HG03439 (cell line): ENCODE data around the gene RHOV.
A peak's percentile ranks its signal among the peaks of the same experiment; 100 is the strongest.
"Not testable (repeated sequence)": the region's sequence is repeated elsewhere in the genome, so short reads cannot be mapped to it uniquely, and the experiment has no call there.

Experiments
- ATAC-seq: cut with Tn5 transposase; IDR thresholded peaks from one replicate; pipeline ENCODE4 v1.9.1; 2021; ENCODE audit warnings: mild to moderate bottlenecking, moderate library complexity; ENCODE audit not compliant: unreplicated experiment

Gene RHOV

GRCh38 chr15:40875991-40876730 lies 2.1 kb upstream of the RHOV start:
- no peak for ATAC-seq

DNA sequence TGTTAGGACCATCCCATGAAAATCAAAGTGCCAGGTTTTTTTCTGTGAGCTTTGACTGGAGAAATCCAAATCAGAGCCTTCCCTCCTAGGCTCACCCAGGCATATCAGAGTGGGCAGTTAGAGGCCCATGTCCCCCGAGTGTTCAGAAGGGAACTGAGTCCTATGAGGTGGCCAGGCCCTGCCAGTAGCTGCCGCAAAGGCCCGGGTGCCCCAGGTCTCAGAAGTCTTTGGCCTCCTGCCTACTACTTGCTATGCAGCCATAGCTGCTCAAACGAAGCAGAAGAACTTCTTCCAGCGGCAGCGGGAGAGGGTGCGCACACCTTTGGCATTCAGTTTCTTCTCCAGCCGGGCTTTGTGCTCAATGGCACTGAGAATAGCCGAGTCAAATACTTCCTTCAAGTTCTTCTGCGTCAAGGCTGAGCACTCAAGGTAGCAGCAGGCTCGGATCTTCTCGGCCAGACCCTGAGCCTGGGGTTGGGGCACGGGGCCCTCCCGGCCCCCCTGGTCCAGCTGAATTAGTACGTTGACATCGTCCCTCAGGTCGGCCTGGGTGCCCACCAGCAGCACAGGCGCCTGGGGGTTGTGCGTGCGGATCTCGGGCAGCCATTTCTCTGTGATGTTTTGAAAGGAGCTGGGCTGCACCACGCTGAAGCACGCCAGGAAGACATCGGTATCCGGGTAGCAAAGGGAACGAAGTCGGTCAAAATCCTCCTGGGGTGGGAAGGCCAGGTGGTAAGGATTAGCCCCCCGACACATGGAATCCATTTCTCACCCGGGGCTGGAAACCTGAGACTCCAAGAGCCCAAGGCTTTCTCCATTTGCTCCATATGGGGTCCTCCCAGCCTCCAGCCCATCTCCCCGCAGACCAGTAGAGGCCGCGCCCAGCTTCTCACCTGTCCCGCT lies 992 bp downstream of the RHOV start:
- ATAC-seq = no peak

DNA sequence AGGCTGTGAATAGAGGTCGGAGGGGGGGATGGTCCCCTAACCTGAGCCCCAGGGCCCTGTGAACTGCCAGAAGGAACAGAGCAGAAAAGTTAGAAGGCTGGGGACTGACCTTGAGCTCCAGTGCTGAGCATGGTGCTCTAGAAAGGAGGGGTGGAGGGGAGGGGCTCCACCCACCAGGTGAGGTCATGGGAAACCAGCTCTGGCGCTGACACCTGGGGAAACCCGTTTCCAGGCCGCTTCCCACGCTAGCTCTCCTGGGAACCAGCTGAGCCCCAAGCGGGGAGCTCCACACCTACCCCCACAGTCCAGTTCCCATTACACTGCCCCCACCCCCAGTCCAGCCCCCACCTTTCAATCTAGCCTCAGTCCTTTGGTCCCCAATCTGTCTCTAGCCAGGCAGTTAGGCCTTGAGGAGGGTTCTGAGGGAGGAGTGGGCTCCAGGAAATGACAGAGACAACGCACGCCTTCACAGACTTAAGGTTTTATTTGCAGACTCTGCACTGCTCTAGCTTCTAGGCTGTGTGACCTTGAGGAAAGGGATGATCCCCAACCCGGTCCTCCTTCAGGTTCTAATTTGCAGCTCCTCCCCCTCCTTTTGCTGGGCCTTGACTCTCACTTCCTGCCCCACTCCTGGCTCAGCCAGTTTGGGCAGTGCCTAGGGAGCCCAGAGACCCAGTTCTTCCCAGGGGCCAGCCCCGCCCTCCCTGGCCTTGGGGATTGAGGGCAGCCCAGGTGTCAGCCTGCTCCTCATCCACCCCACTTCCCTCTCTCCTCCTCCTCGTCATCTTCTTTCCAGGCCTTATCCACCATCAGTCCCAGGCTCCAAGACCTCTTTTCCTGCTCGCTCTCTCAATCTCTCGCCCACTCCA lies 2.1 kb downstream of the RHOV start:
- ATAC-seq = no peak

DNA sequence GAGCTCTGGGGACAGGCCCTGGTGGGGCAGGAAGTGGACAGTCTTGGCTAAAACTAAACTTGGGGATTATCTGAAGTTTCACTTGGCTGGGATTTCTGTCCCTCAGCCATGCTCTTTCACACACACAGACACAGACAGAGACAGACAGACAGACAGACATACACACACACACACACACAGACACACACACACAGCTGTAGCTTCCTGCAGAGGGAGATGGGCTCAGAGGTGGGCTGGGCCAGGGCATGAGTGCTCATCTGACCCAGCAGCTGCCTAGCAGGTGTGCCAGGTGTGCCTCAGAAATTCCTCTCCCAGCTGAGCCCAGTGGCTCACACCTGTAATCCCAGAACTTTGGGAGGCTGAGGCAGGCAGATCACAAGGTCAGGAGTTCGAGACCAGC lies 3.3 kb downstream of the RHOV start:
- no peak for ATAC-seq

GRCh38 chr15:40869686-40870085 lies 4.3 kb downstream of the RHOV start:
- ATAC-seq = no peak

DNA sequence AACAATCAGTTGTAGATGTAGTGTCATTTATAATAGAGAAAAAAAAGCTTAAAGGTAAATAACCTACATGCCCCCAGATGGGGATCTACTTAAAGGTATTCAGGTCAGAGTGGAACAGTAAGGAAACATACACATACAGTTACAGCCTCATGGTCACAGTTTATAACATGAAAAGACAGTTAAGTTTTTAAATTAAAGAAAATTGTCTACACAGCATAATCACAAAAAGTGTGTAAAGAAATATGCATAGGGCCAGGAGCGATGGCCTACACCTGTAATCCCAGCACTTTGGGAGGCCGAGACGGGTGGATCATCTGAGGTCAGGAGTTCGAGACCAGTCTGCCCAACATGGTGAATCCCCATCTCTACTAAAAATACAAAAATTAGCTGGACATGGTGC lies 6.8 kb downstream of the RHOV start:
- ATAC-seq = no peak

DNA sequence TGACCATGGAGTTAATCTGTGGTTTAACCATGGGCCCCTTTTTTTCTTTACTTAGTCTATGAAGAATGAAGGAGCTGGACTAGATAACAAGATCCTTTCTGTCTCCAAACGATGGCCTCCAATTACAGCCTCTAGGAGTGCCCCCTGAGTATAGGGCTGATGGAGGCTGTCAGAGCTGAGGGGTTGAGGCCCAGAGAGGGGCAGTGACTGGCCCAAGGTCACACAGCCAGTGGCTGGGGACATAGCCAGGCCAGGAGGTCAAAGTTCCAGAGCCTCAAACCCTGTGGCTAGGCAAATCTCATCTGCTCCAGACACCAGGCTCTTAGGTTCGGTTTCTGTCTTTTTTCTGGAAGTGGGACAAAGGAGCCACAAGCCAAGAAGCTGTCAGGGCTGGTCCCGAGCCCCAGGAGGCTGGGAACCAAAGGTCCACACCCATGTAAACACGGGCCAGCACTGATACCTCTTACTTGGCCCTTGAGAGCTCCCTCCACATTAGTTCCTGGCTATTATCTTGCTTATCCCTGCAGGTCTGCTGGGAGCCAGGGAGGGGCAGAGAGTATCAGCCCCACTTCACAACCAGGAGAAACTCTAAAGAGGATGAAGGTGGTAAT lies 10.3 kb downstream of the RHOV start:
- ATAC-seq = no peak

GRCh38 chr15:40861147-40861546 lies 12.9 kb downstream of the RHOV start:
- not testable (repeated sequence) for ATAC-seq

DNA sequence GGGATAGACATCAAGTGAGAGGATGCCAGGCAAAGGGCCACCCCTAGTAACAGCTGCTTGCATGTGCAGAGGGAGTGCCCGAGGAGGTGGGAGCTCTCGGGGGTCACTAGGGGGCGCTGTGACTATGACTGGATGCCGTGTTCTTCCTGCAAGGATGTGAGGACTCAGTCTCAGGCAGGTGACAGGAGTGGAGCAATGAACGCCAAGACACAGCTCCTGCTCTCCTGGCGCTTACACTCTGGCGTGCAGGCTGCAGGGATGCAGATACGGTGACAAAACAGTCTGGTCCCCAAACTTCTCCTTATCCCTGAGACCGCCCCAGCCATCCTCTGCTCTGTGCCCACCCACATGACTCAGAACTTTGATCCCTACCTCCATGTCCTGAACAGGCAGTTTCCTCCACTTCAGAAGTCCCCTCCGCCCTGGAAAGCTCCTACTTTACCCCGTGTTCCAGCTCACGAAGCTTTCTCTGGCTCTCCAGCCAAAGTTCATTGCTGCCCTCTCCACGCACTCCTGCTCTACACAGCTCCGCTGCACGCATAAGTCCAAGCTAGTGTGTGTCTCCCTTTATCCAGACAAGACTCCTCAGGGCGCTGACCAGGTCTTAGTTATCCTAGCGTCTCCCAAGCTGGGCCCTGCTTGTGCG lies 14.7 kb downstream of the RHOV start:
- no peak for ATAC-seq

- ATAC-seq = no peak
Observed at GRCh38 chr15:40858706-40859105, 15.3 kb downstream of the RHOV start.

DNA sequence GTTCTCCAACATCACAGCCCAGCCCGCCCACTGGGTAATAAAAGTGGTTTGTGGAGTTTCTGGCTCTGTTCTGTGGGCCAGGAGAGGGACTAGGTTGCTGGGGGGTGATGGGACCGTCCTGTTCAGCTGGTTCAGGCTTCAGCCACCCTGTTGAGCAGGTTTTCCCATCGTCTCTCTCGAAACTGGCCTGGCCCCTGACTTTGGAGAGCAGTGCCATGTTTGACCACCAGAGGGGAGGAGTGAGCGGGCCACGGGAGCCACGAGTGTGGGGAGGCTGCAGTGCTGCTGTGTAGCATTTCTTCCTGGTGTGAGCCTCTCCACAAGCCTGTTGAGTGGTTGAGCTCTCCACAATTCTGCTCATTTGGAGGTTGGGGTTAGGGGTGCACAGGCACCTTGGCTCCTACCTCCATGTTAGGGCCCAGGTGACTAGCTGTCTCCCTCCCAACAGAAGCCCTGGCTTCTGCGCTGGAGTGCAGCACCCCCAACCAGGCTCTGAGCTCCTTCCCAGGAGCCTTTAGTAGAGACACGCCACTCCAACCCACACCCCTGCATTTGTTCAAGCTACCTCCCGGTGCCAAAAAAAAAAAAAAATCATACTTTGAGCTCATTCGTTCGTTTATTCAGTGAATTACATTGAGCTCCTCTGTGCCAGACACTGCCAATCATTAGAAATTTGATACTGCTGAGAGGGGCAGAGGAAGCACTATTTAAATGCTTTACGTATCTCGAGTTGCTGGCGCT lies 16.3 kb downstream of the RHOV start:
- peak; percentile 57 for ATAC-seq

DNA sequence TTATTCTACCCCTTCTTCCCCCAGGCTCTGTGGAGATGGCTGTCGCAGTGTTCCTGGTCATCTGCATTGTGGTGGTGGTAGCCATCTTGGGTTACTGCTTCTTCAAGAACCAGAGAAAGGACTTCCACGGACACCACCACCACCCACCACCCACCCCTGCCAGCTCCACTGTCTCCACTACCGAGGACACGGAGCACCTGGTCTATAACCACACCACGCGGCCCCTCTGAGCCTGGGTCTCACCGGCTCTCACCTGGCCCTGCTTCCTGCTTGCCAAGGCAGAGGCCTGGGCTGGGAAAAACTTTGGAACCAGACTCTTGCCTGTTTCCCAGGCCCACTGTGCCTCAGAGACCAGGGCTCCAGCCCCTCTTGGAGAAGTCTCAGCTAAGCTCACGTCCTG lies 17.3 kb downstream of the RHOV start:
- no peak for ATAC-seq

- no peak for ATAC-seq
Observed at GRCh38 chr15:40855706-40856234, 18.3 kb downstream of the RHOV start.

GRCh38 chr15:40854161-40854560 lies 19.9 kb downstream of the RHOV start:
- ATAC-seq = no peak

DNA sequence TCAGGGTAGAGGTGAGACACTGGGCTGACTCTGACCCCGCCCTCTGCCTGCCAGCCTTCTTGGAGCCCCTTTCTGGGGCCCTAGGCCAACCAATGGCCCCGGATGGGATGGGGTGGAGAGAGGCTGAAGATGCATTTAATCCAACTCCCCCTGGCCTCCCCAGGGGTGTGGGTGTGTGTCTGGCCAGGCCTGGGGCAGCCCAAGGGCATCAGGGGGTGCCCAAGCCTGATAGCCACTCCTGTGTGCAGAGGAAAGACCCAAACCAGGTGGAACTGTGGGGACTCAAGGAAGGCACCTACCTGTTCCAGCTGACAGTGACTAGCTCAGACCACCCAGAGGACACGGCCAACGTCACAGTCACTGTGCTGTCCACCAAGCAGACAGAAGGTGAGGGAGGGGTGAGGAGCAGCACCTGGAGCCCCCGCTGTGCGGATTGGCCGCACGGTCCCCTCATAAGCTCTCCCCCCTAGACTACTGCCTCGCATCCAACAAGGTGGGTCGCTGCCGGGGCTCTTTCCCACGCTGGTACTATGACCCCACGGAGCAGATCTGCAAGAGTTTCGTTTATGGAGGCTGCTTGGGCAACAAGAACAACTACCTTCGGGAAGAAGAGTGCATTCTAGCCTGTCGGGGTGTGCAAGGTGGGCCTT lies 20.7 kb downstream of the RHOV start:
- no peak for ATAC-seq

- no peak for ATAC-seq
Observed at GRCh38 chr15:40852529-40852928, 21.5 kb downstream of the RHOV start.

DNA sequence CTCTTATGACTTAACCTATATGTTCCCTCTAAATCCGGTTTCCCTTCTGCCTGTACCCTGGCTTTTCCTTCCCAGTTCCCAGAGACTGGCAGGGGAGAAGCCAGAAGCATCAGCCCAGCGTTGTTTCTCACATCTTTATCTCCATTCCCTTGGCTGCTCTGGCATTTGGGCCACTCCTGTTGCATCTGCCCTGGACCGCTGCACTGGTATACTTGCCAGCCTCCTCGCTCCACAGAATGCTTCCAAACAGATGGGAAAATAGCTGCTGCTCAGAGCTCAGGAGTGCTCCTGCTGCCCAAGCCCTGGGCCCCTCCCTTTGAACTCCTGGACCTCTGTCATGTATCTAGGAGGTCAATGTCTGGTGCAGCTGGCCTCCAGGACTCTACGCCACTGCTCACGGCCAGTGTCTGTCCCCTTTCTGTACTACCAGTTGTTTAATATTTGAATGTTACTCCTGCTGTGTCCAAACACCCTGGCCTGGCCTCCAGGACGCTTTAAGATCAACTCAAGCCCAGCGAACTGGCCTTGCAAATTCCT lies 23.4 kb downstream of the RHOV start:
- ATAC-seq = no peak

- no peak for ATAC-seq
Observed at GRCh38 chr15:40847223-40847961, 26.6 kb downstream of the RHOV start.
